ENCODE results near the gene SUPT20HL1.

- TF ChIP-seq SMAD5 (IDR thresholded peaks at IDR 0.05; ENCODE audit: low read depth) (no peak), SREBF2 (IDR thresholded peaks at IDR 0.05; ENCODE audit: low read length) (no peak), CBX5 (IDR thresholded peaks at IDR 0.05; ENCODE audit: low read depth) (no peak), CTCF (IDR thresholded peaks at IDR 0.05 in 2 of 3, conservative IDR thresholded peaks at IDR 0.05 in 1 of 3; ENCODE audit: control insufficient read depth in 2 of 3, extremely low read depth in 1 of 3, insufficient read depth in 1 of 3, low read depth in 3 of 3, low read length in 3 of 3) (no peak), SP1 (IDR thresholded peaks at IDR 0.05; ENCODE audit: low read depth, low read length) (no peak), E2F4 (IDR thresholded peaks at IDR 0.05; ENCODE audit: low read depth, low read length) (no peak), CHD4 (IDR thresholded peaks at IDR 0.05) (no peak), MXI1 (IDR thresholded peaks at IDR 0.05; ENCODE audit: low read depth, low read length) (no peak), HDGF (IDR thresholded peaks at IDR 0.05) (no peak), EZH2 (IDR thresholded peaks at IDR 0.05; ENCODE audit: borderline replicate concordance, control insufficient read depth, low read depth, low read length) (no peak), STAT3 (IDR thresholded peaks at IDR 0.05; ENCODE audit: low read depth, low read length) (no peak), CREB1 (IDR thresholded peaks at IDR 0.05; ENCODE audit: low read depth) (no peak), SMAD1 (IDR thresholded peaks at IDR 0.05; ENCODE audit: low read depth, partially characterized antibody) (no peak), NBN (IDR thresholded peaks at IDR 0.05) (no peak)
These were observed 26.0 kb upstream of the SUPT20HL1 start for GRCh38 chrX:24334461-24334860.
